ENCODE data around the gene LMBR1.
A peak's percentile ranks its signal among the peaks of the same experiment; 100 is the strongest.
"Not testable (repeated sequence)": the region's sequence is repeated elsewhere in the genome, so short reads cannot be mapped to it uniquely, and the experiment has no call there.

LMBR1 gene

GRCh38 chr7:156654511-156655234 lies 238.3 kb downstream of the LMBR1 start:
- DNase-seq (ENCODE audit: low read depth) = no peak

GRCh38 chr7:156652886-156653568 lies 240.0 kb downstream of the LMBR1 start:
- no peak for DNase-seq (ENCODE audit: low read depth)

- no peak for DNase-seq (ENCODE audit: low read depth)
These were observed 241.5 kb downstream of the LMBR1 start for GRCh38 chr7:156651474-156651873.

GRCh38 chr7:156650042-156650441 lies 242.9 kb downstream of the LMBR1 start:
- DNase-seq (ENCODE audit: low read depth) = no peak

GRCh38 chr7:156647330-156647729 lies 245.7 kb downstream of the LMBR1 start:
- DNase-seq (ENCODE audit: low read depth) = not testable (repeated sequence)

GRCh38 chr7:156642306-156643045 lies 250.5 kb downstream of the LMBR1 start:
- DNase-seq (ENCODE audit: low read depth) = no peak

- DNase-seq (ENCODE audit: low read depth) = peak; percentile 38
These were observed 252.0 kb downstream of the LMBR1 start for GRCh38 chr7:156640949-156641485.

- peak; percentile 98 for DNase-seq (ENCODE audit: low read depth)
These were observed 252.6 kb downstream of the LMBR1 start, which contains the start of gene RNF32 for GRCh38 chr7:156640257-156640948. Gene RNF32 (plus strand): TSS chr7:156640774. CDS start chr7:156643878, 3,104 bp downstream.

- DNase-seq (ENCODE audit: low read depth) = no peak
These were observed 253.3 kb downstream of the LMBR1 start for GRCh38 chr7:156639426-156640256.

GRCh38 chr7:156638443-156639077 lies 254.4 kb downstream of the LMBR1 start:
- no peak for DNase-seq (ENCODE audit: low read depth)

GRCh38 chr7:156637093-156637492 lies 255.9 kb downstream of the LMBR1 start:
- DNase-seq (ENCODE audit: low read depth) = not testable (repeated sequence)

- DNase-seq (ENCODE audit: low read depth) = no peak
These were observed 257.2 kb downstream of the LMBR1 start for GRCh38 chr7:156635529-156636385.

- DNase-seq (ENCODE audit: low read depth) = no peak
These were observed 258.9 kb downstream of the LMBR1 start for GRCh38 chr7:156634117-156634516.

- no peak for DNase-seq (ENCODE audit: low read depth)
These were observed 263.1 kb downstream of the LMBR1 start for GRCh38 chr7:156629873-156630272.

GRCh38 chr7:156628562-156628961 lies 264.4 kb downstream of the LMBR1 start:
- DNase-seq (ENCODE audit: low read depth) = no peak
